GM23338 (cell line): ENCODE data around the gene PSMA1. TPM values are rescaled to one million over a fixed set of nuclear protein-coding genes. Genes with fewer than 3 reads are reported as not detected.

ENCODE experiments used
- ATAC-seq: fragments of 200-7000 bp; cut with Tn5 transposase; 3 replicates; pipeline ENCODE4 v1.9.1; 2020
- DNase-seq: peaks from one replicate; pipeline ENCODE4 v3.0.0-alpha.2; 2015; ENCODE audit warnings: low spot score
- H2AFZ ChIP-seq: fragments of 200-600 bp; sonication (generic); 2 replicates; pipeline ENCODE4 v1.8.0; 2016; ENCODE audit warnings: antibody characterized with exemption, mild to moderate bottlenecking, moderate library complexity
- H3F3A ChIP-seq: fragments of 200-600 bp; sonication (generic); replicated peaks from 2 replicates; pipeline ENCODE4 v1.8.0; 2017; ENCODE audit warnings: antibody characterized with exemption, mixed run types, low read depth
- H3K27ac ChIP-seq: fragments of 200-600 bp; sonication (generic); 2 replicates; pipeline ENCODE4 v1.6.1; 2016; ENCODE audit warnings: low read depth
- H3K27me3 ChIP-seq: fragments of 200-600 bp; sonication (generic); 2 replicates; pipeline ENCODE4 v1.8.0; 2016; ENCODE audit warnings: mild to moderate bottlenecking, mixed run types, moderate library complexity; ENCODE audit not compliant: insufficient read depth
- H3K36me3 ChIP-seq: fragments of 200-600 bp; sonication (generic); 2 replicates; pipeline ENCODE4 v1.8.0; 2016; ENCODE audit warnings: mild to moderate bottlenecking; ENCODE audit not compliant: insufficient read depth
- H3K4me1 ChIP-seq: fragments of 200-600 bp; sonication (generic); 2 replicates; pipeline ENCODE4 v1.8.0; 2016; ENCODE audit warnings: mild to moderate bottlenecking, moderate library complexity; ENCODE audit not compliant: insufficient read depth
- H3K4me2 ChIP-seq: fragments of 200-600 bp; sonication (generic); 2 replicates; pipeline ENCODE4 v1.7.1; 2017; ENCODE audit warnings: mixed run types
- H3K4me3 ChIP-seq: fragments of 200-600 bp; sonication (generic); 2 replicates; pipeline ENCODE4 v1.6.1; 2016; ENCODE audit warnings: mixed run types
- H3K79me2 ChIP-seq: fragments of 200-600 bp; sonication (generic); replicated peaks from 2 replicates; pipeline ENCODE4 v1.8.0; 2017; ENCODE audit warnings: mild to moderate bottlenecking; ENCODE audit not compliant: insufficient read depth
- H3K9me2 ChIP-seq: fragments of 200-600 bp; sonication (generic); 2 replicates; pipeline ENCODE4 v1.8.0; 2017; ENCODE audit not compliant: insufficient read depth
- H4K20me1 ChIP-seq: fragments of 200-600 bp; sonication (generic); replicated peaks from 2 replicates; pipeline ENCODE4 v1.8.0; 2017; ENCODE audit warnings: mild to moderate bottlenecking; ENCODE audit not compliant: insufficient read depth
- H3K27ac Mint-ChIP-seq: 2 replicates; pipeline ENCODE4 v1.8.0; 2020; ENCODE audit warnings: inconsistent platforms, mild to moderate bottlenecking, moderate library complexity, mixed read lengths
- H3K27me3 Mint-ChIP-seq: 3 replicates; pipeline ENCODE4 v1.8.0; 2022; ENCODE audit warnings: low read depth, mild to moderate bottlenecking, moderate library complexity, mixed read lengths, inconsistent platforms; ENCODE audit not compliant: insufficient read depth, poor library complexity
- H3K36me3 Mint-ChIP-seq: 3 replicates; pipeline ENCODE4 v1.8.0; 2021; ENCODE audit warnings: low read depth, mild to moderate bottlenecking, inconsistent platforms, moderate library complexity, mixed read lengths
- H3K4me1 Mint-ChIP-seq: 3 replicates; pipeline ENCODE4 v1.8.0; 2020; ENCODE audit warnings: mild to moderate bottlenecking, inconsistent platforms, mixed read lengths
- H3K4me3 Mint-ChIP-seq: 3 replicates; pipeline ENCODE4 v1.8.0; 2021; ENCODE audit warnings: moderate library complexity, mild to moderate bottlenecking, inconsistent platforms, mixed read lengths
- H3K9me3 Mint-ChIP-seq: 3 replicates; pipeline ENCODE4 v1.8.0; 2020; ENCODE audit warnings: moderate library complexity, mild to moderate bottlenecking, inconsistent platforms, mixed read lengths
- CTCF ChIP-seq, 2 experiments: fragments of 200-600 bp in 1 of 2; sonication (generic) in 1 of 2; conservative IDR thresholded peaks; 2 replicates each; pipeline versions ENCODE4 v1.5.1 to v1.6.1; 2016 to 2017; ENCODE audit warnings: antibody characterized with exemption in 2 of 2, low read depth in 2 of 2, mild to moderate bottlenecking in 2 of 2, moderate library complexity in 1 of 2
- ETS1 ChIP-seq: IDR thresholded peaks from 2 replicates; pipeline ENCODE4 v1.6.1; 2016; ENCODE audit warnings: antibody characterized with exemption
- EZH2 ChIP-seq: fragments of 200-600 bp; sonication (generic); IDR thresholded peaks from one replicate; pipeline ENCODE4 v1.8.0; 2017; ENCODE audit warnings: antibody characterized with exemption, mild to moderate bottlenecking, low read depth; ENCODE audit not compliant: unreplicated experiment
- EZH2phosphoT487 ChIP-seq: fragments of 200-600 bp; sonication (generic); IDR thresholded peaks from one replicate; pipeline ENCODE4 v1.8.1; 2018; ENCODE audit warnings: antibody characterized with exemption; ENCODE audit not compliant: unreplicated experiment
- JUNB ChIP-seq: IDR thresholded peaks from one replicate; pipeline ENCODE4 v1.6.1; 2016; ENCODE audit warnings: antibody characterized with exemption; ENCODE audit not compliant: unreplicated experiment
- NANOG ChIP-seq: IDR thresholded peaks from 2 replicates; pipeline ENCODE4 v1.6.1; 2016; ENCODE audit warnings: antibody characterized with exemption, borderline replicate concordance
- REST ChIP-seq: IDR thresholded peaks from one replicate; pipeline ENCODE4 v1.6.1; 2018; ENCODE audit warnings: antibody characterized with exemption; ENCODE audit not compliant: unreplicated experiment
- STAT1 ChIP-seq: IDR thresholded peaks from one replicate; pipeline ENCODE4 v1.6.1; 2016; ENCODE audit warnings: antibody characterized with exemption; ENCODE audit not compliant: unreplicated experiment
- ZNF114 ChIP-seq: fragments of 250-450 bp; sonication (Bioruptor Pico); IDR thresholded peaks from 2 replicates; pipeline ENCODE4 v1.5.0; 2020; ENCODE audit warnings: mild to moderate bottlenecking, moderate library complexity
- ZNF331 ChIP-seq: fragments of 250-450 bp; sonication (Bioruptor Pico); IDR thresholded peaks from 2 replicates; pipeline ENCODE4 v1.5.0; 2020; ENCODE audit warnings: low read depth, mild to moderate bottlenecking, moderate library complexity
- polyA plus RNA-seq: library from polyadenylated mRNA; unstranded; fragments of >200 nt; fragmentation: Nextera tagmentation; extraction: Ambion mirVana; gene quantifications from 2 replicates; pipeline ENCODE4 v1.2.1, GENCODE V29; 2016
- total RNA-seq: library from RNA; depleted of rRNA; stranded (reverse); fragments of >200 nt; shearing (Covaris generic); gene quantifications from 2 replicates; pipeline ENCODE4 v1.2.3, GENCODE V29; 2014

The PSMA1 gene
- total and polyA plus RNA-seq, 2 experiments from 2014 or later = 169 to 338 TPM

- H3K4me2 ChIP-seq = no peak overlapping the region
- no peaks in the 10 kb centered on the region for H3K27me3 ChIP-seq
- no peak overlapping the region for H3K4me3 ChIP-seq
- H3F3A ChIP-seq = peaks cover 13% of the 10 kb centered on the region
- Mint-ChIP-seq H3K4me3 (no peak overlapping the region), H3K9me3 (no peaks in the 10 kb centered on the region), H3K27me3 (no peaks in the 10 kb centered on the region), H3K4me1 (no peaks in the 10 kb centered on the region), H3K36me3 (peaks cover 37% of the 10 kb centered on the region), H3K27ac (no peak overlapping the region)
- ATAC-seq (no peak), DNase-seq (no peak)
- no peak overlapping the region for H3K27ac ChIP-seq
- H3K36me3 ChIP-seq = peaks cover 28% of the 10 kb centered on the region
- H2AFZ ChIP-seq = no peak overlapping the region
- no peaks in the 10 kb centered on the region for H3K9me2 ChIP-seq
- H4K20me1 ChIP-seq = no peaks in the 10 kb centered on the region
- H3K4me1 ChIP-seq = no peaks in the 10 kb centered on the region
- TF ChIP-seq ZNF331 (CRISPR knock-in tag) (no peak), ETS1 (no peak)
- no peaks in the 10 kb centered on the region for H3K79me2 ChIP-seq
These were observed 60.0 kb downstream of the PSMA1 start for GRCh38 chr11:14460147-14460546.

GRCh38 chr11:14458377-14458776 lies 61.8 kb downstream of the PSMA1 start:
- Histone ChIP-seq H3F3A (peaks cover 8% of the 10 kb centered on the region), H3K4me1 (no peaks in the 10 kb centered on the region), H3K79me2 (no peaks in the 10 kb centered on the region), H3K4me2 (no peak overlapping the region), H4K20me1 (no peaks in the 10 kb centered on the region), H3K36me3 (peaks cover 13% of the 10 kb centered on the region), H2AFZ (no peak overlapping the region), H3K9me2 (no peaks in the 10 kb centered on the region), H3K27ac (no peak overlapping the region), H3K4me3 (no peak overlapping the region), H3K27me3 (no peaks in the 10 kb centered on the region)
- ATAC-seq (no peak), DNase-seq (no peak)
- no peak overlapping the region for H3K27ac Mint-ChIP-seq
- no peaks in the 10 kb centered on the region for H3K27me3 Mint-ChIP-seq
- no peak overlapping the region for H3K4me3 Mint-ChIP-seq
- no peaks in the 10 kb centered on the region for H3K4me1 Mint-ChIP-seq
- no peaks in the 10 kb centered on the region for H3K9me3 Mint-ChIP-seq
- H3K36me3 Mint-ChIP-seq = peaks cover 37% of the 10 kb centered on the region
- no peak for TF ChIP-seq JUNB
- no peak for TF ChIP-seq ZNF114
- no peak for TF ChIP-seq EZH2
- no peak for TF ChIP-seq NANOG
- no peak for TF ChIP-seq STAT1
- no peak for TF ChIP-seq EZH2phosphoT487
- TF ChIP-seq ZNF331 (CRISPR knock-in tag) = no peak
- no peak for TF ChIP-seq REST
- no peak for TF ChIP-seq ETS1
- TF ChIP-seq CTCF (conservative IDR thresholded peaks at IDR 0.05; ENCODE audit: low read depth in 2 of 2) = no peak
